NCI-H1930 (cell line): ENCODE measurements around the gene SLCO1B1.
"Not testable (repeated sequence)": the region's sequence is repeated elsewhere in the genome, so short reads cannot be mapped to it uniquely, and the experiment has no call there.

ENCODE experiments used
- DNase-seq, 2 experiments: peaks; one replicate each; lab custom pipeline; 2025; lab: John Stamatoyannopoulos, UW

SLCO1B1 gene, protein sequence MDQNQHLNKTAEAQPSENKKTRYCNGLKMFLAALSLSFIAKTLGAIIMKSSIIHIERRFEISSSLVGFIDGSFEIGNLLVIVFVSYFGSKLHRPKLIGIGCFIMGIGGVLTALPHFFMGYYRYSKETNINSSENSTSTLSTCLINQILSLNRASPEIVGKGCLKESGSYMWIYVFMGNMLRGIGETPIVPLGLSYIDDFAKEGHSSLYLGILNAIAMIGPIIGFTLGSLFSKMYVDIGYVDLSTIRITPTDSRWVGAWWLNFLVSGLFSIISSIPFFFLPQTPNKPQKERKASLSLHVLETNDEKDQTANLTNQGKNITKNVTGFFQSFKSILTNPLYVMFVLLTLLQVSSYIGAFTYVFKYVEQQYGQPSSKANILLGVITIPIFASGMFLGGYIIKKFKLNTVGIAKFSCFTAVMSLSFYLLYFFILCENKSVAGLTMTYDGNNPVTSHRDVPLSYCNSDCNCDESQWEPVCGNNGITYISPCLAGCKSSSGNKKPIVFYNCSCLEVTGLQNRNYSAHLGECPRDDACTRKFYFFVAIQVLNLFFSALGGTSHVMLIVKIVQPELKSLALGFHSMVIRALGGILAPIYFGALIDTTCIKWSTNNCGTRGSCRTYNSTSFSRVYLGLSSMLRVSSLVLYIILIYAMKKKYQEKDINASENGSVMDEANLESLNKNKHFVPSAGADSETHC

GRCh38 chr12:21130998-21131397, at the start of gene SLCO1B1:
Gene SLCO1B1 (plus strand): TSS chr12:21131194. CDS start chr12:21141575, 10,381 bp downstream.
- no peak for DNase-seq

DNA sequence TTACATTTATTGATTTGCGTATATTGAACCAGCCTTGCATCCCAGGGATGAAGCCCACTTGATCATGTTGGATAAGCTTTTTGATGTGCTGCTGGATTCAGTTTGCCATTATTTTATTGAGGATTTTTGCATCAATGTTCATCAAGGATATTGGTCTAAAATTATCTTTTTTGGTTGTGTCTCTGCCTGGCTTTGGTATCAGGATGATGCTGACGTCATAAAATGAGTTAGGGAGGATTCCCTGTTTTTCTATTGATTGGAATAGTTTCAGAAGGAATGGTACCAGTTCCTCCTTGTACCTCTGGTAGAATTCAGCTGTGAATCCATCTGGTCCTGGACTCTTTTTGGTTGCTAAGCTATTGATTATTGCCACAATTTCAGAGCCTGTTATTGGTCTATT, 46.2 kb upstream of the SLCO1B1 start:
- not testable (repeated sequence) for DNase-seq

DNA sequence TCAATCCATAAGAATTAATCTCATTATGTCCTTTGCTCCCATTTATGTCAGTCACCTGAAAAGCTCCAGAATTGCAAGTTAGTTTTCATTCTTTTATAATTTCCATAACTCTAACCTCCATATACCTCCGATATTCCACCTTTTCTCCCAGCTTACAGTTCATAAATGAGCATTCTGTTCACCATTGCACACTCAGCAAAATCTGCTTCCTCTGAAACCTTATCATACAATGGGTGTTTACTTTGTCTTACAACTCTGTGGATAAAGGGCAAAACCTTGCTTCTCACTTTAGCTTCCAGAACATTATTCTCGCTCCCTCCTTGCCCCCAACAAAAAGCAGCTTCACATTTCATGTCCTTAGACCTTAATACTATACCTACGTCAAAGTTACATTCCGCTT, 19.3 kb upstream of the SLCO1B1 start:
- DNase-seq = no peak

- no peak for DNase-seq
Observed at GRCh38 chr12:21113266-21113665, 17.7 kb upstream of the SLCO1B1 start.

DNA sequence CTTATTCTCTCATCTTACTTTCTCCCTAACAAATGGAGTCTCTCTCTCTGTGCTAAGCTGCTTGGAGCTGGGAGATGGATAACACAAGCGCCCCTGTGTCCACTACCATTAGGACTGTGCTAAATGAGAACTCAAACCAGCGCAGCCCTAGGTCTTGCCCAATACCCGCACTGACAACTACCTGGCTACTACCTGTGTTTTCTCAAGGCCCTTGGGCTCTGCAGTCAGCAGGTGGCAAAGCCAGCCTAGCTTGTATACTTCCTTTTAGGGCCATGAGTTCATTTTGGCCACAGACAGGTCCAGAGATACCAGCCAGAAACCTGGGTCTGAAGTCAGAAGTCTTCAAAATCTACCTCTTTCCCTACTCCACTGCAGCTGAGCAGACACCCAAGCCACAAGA, 13.0 kb upstream of the SLCO1B1 start:
- no peak for DNase-seq

GRCh38 chr12:21118760-21119159, 12.2 kb upstream of the SLCO1B1 start:
- DNase-seq = no peak

DNA sequence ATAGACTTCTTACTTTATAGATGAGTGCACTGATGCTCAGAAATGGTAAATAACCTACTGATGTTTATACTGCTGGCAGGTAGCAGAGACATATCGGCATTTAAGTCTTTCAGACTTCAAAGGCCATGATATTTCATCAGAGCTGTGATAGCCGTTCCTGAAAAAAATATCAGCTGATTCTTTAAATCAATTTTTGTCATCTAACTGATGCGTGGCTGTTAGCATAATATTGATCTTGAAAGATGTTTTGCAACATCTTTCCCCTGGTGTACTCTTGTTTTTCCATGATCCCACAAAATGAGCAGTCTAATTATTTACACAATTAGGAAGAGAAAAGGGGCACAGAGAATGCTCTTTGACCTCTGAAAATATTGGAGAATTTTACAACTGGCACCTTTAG, 1.6 kb upstream of the SLCO1B1 start:
- DNase-seq = no peak

GRCh38 chr12:21129906-21130305, 1.1 kb upstream of the SLCO1B1 start:
- DNase-seq = no peak

DNA sequence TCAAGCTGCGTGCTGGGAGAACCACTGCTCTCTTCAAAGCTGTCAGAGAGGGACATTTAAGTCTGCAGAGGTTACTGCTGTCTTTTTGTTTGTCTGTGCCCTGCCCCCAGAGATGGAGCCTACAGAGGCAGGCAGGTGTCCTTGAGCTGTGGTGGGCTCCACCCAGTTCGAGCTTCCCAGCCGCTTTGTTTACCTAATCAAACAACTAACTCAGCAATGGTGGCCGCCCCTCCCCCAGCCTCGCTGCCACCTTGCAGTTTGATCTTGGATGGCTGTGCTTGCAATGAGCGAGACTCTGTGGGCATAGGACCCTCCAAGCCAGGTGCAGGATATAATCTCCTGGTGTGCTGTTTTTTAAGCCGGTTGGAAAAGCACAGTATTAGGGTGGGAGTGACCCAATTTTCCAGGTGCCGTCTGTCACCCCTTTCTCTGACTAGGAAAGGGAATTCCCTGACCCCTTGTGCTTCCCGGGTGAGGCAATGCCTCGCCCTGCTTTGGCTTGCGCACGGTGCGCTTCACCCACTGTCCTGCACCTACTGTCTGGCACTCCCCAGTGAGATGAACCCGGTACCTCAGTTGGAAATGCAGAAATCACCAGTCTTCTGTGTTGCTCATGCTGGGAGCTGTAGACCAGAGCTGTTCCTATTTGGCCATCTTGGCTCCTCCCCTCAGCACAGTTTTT, 6.5 kb downstream of the SLCO1B1 start:
- not testable (repeated sequence) for DNase-seq

- no peak for DNase-seq
Observed at GRCh38 chr12:21138016-21138415, 7.0 kb downstream of the SLCO1B1 start.

GRCh38 chr12:21144309-21144708, 13.3 kb downstream of the SLCO1B1 start:
- DNase-seq = no peak

DNA sequence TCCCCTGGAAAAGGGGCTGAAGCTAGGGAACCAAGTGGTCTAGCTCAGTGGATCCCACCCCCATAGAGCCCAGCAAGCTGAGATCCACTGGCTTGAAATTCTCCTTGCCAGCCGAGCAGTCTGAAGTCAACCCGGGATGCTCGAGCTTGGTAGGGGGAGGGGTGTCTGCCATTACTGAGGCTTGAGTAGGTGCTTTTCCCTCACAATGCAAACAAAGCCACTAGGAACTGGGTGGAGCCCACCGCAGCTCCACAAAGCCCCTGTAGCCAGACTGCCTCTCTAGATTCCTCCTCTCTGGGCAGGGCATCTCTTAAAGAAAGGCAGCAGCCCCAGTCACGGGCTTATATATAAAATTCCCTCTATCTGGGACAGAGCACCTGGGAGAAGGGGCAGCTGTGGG, 18.9 kb downstream of the SLCO1B1 start:
- DNase-seq = not testable (repeated sequence)

DNA sequence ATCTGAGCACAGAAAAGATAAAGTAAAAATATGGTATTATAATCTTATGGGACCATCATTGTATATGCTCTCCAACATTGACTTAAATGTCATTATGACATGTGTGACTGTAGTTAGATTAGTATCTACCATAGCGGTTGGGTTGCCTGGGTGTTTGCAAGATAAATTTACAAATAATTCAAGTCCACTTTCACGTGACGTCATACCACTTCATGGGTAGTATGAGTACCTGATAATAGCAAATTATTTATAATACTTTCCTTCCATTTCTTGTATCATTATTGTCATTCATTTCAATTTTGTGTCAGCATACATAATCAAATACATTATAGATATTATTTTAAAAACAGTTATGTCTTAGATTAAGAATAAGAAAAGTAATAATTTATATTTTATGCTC, 20.2 kb downstream of the SLCO1B1 start:
- no peak for DNase-seq

- DNase-seq = no peak
Observed at GRCh38 chr12:21155522-21156351, 24.7 kb downstream of the SLCO1B1 start.

- DNase-seq = no peak
Observed at GRCh38 chr12:21165048-21165447, 34.1 kb downstream of the SLCO1B1 start.

- DNase-seq = peak in 1 of 2 experiments; percentile 40
Observed at GRCh38 chr12:21169878-21170472, 39.0 kb downstream of the SLCO1B1 start.

DNA sequence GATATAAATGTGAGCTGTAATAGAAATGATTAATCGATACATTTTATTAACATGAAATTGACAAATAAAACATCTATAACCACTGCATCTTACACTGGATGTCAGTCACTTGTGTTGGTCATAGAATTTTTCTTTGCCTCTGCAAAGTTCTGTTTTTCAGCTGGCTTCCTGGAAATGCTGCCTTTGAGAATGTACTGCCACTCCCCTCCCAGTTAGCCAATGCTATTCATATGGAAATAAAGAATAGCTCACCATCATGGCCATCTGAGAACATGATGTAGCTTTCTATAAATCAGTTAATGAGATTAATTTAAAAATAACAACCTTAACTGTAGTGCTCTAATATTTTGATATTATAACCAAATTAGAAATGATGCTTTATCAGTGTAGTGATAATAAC, 41.1 kb downstream of the SLCO1B1 start:
- DNase-seq = no peak

DNA sequence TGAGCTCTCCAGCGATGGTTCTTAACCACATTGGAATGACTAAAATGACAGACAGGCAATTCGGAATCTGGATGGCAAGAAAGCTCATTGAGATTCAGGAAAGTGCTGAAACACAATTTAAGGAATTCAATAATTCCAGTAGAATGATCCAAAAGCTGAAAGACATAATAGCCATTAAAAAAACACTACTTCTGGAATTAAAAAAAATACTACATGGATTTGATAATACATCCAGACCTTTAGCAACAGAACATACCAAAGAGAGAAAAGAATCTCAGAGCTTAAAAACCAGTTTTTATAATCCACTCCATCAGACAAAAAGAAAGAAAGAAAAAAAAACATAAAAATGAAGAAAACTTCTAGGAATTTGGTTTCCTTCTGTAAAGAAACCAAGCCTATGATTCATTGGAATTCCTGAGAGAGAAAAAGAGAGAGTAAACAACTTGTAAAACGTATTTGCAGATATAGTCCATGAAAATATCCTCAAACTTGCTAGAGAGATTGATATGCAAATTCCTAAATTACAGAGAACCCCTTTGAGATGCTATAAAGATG, 52.8 kb downstream of the SLCO1B1 start:
- no peak for DNase-seq

GRCh38 chr12:21190016-21190415, 59.0 kb downstream of the SLCO1B1 start:
- no peak for DNase-seq

GRCh38 chr12:21214433-21214832, 83.4 kb downstream of the SLCO1B1 start:
- DNase-seq = not testable (repeated sequence)

GRCh38 chr12:21219206-21219605, 88.2 kb downstream of the SLCO1B1 start:
- no peak for DNase-seq
